Posterior cingulate gyrus (tissue), 11 donors: Measurements from ENCODE around the gene AMZ2.
"Not testable (repeated sequence)": the region's sequence is repeated elsewhere in the genome, so short reads cannot be mapped to it uniquely, and the experiment has no call there.

Experiments used
- DNase-seq, 10 donors: peaks; one replicate each; pipeline versions ENCODE4 v3.0.0 to v3.0.0-alpha.2; 2020 to 2021; ENCODE audit warnings: mixed read lengths in 3 of 10
- intact Hi-C: fragments of 100-400 bp; cut with DNase I; formaldehyde crosslinking; loops from one replicate; pipeline ENCODE4 v1.15.1; 2023

AMZ2 gene

GRCh38 chr17:68247445-68248198 lies at the start of gene AMZ2:
TSS of gene AMZ2 (plus strand) at chr17:68248043. CDS start at chr17:68250188, 2,145 bp downstream.
- peak; percentile 90 to 99 (median 94) for DNase-seq
- intact Hi-C loops: loop anchor here (1.0 to 2.0 kb wide), 2 partner anchors 42 to 209 kb away; partner anchors contain the start of gene WIPI1

DNA sequence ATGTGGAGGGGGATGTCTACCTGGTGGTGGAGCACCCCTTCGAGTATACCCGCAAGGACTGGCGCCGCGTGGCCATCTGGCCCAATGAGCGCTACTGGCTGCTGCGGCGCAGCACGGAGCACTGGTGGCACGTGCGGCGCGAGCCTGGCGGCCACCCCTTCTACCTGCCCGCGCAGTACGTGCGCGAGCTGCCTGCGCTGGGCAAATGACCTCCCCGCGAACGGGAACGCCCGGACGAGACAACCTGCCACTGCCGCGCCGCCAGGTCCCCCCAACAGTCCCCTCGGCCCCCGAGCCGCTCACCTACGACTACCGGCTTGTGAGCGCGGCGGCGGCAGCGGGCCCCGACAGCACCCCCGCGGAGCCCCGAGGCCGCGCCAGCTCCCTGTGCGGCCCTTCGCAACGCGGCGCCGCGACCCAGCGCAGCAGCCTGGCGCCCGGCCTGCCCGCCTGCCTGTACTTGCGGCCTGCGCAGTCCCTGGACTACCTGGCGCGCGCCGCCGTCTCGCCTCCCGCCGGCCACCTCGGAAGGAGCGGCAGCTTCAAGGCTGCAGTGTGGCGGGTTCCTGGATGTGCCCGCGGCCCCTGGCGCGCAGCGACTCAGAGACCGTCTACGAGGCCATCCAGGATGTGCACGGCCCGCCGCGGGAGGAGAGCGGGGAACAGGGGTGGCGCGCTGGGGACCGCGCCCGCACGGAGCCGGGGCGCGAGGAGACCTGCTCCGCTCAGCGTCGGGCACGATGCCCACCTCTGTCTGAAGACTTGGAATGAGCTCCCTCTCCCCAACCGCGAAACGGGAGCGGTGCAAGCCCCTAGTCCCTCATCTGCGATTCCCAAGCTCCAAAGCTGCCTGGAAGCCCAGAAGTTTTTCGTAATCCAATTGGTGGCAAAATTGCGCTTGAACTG lies 48.7 kb upstream of the AMZ2 start:
- no peak for DNase-seq
- intact Hi-C loops: no loop called here

DNA sequence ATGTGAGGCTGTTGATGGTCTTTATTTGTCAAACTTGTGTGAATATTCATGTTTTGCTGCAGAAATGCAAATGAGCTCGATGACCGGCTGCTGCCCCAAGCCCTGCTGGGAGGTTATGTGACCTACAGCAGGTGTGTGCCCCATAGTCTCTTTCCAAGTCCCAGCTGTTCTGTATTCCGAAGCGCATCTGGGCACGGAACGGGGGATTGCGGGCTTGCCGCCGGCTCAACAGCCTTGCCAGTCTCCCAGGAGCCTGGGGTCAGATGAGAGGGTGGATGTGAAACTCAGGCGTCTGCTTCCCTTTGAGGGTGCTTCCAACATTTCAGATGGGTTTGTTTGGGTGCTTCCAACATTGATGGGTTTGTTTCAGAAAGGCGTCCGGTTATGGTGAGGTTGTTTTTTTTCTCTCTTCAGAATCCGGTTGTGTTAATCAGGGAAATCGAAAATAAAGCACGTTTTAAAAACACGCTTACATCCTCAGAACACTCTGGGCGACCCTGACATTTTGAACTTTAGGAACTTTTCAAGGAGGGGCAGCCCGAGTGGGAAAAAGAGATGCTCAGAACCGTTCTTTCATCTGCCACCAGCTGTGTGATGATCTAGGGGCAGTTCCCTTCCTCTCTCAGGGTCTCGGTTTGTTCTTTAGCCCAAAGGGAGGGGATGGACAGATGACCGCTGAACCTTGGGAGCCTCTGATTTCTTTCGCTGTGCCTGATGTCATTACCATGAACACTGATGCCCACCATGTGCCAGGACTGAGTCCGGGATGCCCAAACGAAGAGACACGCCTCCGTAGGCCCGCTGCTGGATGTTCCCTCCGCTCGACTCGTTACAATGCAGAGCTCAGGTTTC lies 47.8 kb upstream of the AMZ2 start:
- DNase-seq: no peak
- intact Hi-C loops: no loop called here

DNA sequence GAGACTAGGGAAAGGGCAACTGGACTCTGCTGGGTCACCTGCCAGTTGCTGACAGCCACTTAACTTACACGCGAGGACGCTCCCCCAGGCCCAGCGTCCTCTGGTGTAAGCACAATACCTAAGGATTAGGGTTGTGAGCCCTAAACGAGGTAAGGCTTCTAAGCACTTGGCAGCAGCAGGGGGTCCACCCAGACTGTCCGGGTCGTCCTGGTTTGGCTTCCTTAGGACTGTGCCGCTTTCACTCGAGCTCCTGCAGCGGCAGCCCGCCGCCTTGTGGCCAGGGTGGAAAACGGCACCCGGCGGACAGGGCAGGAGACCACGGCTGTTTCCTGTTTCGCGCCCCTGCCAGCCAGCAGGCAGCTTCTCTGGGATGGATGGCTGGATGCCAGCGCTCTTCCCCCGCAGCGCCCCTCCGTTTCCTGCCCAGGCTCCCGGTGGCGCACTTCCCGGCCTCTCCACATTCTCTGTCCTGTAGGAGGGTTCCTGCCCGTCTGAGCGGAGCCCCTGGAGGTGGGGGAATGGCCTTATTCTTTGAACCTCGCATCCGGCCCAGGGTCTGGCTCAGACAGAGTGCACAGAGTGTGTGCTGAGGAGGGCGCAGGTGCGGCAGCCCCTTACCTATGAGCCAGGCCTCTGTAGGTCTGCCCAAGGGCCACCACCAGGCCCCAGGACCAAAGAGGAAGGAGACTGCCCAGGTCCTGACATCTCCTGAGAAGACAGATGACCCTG lies 47.0 kb upstream of the AMZ2 start:
- peak in 8 of 10 donors; percentile 68 to 95 (median 74) for DNase-seq
- intact Hi-C loops: no loop called here

DNA sequence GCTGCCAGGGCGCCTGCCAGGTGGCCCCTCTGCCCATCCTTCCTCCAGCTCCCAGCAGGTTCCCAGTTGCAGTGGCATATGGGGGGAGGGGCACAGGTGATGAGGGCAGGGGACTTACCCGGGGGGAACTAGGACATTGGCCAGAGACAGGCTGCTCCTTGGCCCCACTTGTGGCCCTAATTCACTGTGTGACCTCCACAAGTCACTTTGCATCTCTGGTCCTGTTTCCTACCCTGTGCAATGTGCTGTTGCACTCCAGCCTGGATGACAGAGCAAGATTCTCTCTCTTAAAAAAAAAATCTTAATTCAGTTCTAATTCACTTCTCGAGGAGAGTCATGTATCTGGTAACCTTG lies 46.4 kb upstream of the AMZ2 start:
- DNase-seq, intact Hi-C loops: not testable (repeated sequence)

- DNase-seq, intact Hi-C loops: not testable (repeated sequence)
Measured at GRCh38 chr17:68202321-68202720, 45.5 kb upstream of the AMZ2 start.

- intact Hi-C loops: loop anchor here (1.0 kb wide), 1 partner anchor 43 kb away; no protein-coding TSS in a partner anchor
- DNase-seq: no peak
Measured at GRCh38 chr17:68204736-68205135, 43.1 kb upstream of the AMZ2 start.

- intact Hi-C loops: loop anchor here (1.0 kb wide), 1 partner anchor 42 kb away; no protein-coding TSS in a partner anchor
- DNase-seq: peak; percentile 91 to 99 (median 95)
Measured at GRCh38 chr17:68205251-68205807, 42.5 kb upstream of the AMZ2 start.

GRCh38 chr17:68205808-68206720 lies 41.8 kb upstream of the AMZ2 start:
- DNase-seq: peak in 4 of 10 donors; percentile 25 to 85 (median 54)
- intact Hi-C loops: loop anchor here (1.0 kb wide), 1 partner anchor 41 kb away; no protein-coding TSS in a partner anchor

GRCh38 chr17:68207651-68208253 lies 40.1 kb upstream of the AMZ2 start:
- DNase-seq: peak in 3 of 10 donors; percentile 67 to 87 (median 81)
- intact Hi-C loops: no loop called here

- DNase-seq, intact Hi-C loops: not testable (repeated sequence)
Measured at GRCh38 chr17:68208651-68209050, 39.2 kb upstream of the AMZ2 start.

- intact Hi-C loops, DNase-seq: not testable (repeated sequence)
Measured at GRCh38 chr17:68209191-68209900, 38.5 kb upstream of the AMZ2 start.

DNA sequence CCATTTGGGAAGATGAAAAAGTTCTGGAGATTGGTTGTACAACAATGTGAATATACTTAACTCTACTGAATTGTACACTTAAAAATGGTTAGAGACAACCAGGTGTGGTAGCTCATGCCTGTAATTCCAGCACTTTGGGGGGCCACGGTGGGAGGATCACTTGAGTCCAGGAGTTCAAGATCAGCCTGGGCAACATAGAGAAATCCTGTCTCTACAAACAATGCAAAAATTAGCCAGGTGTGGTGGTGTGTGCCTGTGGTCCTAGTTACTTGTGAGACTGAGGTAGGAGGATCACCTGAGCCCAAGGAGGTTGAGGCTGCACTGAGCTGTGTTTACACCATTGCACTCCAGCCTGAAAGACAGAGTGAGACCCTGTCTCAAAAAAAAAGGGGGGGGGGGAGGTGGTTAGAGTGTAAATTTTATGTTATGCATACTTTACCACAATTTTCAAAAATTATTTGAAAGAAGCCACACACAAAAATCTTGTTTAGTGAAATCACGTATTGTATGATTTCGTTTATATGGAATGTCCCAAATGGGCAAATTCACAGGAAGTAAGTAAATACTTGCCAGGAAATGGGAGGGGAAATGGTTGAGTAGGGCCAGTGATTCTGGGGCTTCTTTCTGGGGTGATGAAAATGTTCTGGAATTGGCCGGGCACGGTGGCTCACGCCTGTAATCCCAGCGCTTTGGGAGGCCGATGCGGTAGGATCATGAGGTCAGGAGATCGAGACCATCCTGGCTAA lies 37.1 kb upstream of the AMZ2 start:
- DNase-seq: no peak
- intact Hi-C loops: no loop called here

DNA sequence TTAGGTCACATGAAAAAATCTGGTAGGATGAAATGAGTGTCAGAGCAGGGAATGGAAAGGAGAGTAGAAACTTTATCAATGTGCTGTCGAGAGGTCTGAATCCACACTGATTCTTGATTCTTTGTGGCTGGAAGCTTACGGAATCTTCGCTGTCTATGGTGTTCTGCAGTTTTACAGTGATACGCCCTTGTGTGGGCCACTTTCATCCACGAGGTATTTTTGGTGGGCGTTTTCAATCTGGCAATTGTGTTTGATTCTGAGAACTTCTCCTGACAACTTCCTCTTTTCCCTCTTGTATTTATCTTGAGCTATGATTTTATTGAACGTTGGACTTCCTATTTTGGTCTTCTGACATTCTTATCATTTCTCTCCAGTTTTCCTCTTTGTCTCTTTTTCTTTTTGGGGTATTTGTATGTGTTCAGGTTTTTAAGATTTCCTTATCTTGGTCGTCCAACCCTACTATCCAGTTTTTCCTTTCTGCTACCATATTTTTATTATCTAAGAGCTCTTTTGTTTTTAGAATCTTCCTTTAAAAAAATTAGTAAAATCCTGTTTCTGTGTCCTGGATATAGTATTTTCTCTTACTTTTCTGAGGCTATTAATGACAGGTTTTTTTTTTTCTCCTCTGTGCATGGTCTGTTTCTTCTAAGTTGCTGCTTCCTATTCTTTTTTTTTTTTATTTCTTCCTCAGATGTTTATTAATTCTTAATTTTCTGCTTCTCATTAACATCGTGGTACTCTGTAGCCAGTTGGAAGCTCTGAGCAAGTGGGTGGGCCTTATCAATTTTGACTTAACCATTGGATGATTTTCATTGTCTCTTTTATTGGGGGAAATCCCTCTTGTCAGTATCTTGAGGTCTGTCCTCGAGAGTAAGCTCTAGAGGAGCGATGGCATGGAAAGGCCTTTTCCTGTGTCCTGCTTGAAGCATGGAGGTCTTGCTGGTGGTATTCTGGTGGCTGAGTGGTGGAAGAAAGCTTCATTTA lies 34.1 kb upstream of the AMZ2 start:
- DNase-seq, intact Hi-C loops: not testable (repeated sequence)

DNA sequence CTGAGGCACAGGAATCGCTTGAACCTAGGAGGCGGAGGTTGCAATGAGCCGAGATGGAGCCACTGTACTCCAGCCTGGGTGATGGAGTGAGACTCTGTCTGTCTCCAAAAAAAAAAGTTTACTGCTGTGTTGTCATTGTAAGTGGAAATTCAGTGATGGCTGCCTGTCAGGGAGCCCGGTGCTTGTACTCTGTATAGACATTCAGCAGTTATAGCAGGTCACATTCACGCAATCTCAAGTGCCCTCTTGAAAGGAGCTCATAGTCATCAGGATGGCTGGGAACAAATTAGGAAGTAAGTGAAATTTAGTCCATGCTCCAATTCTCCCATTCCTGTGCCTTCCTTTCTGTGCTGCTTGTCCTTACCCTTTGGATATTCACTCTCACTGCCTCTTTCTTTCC lies 32.4 kb upstream of the AMZ2 start:
- intact Hi-C loops, DNase-seq: not testable (repeated sequence)
